ENCODE results near the gene MYOM3.

Gene MYOM3

GRCh38 chr1:24140741-24141181 lies 28.8 kb upstream of the MYOM3 start:
- WGBS, 2 donors (ENCODE audit: extremely low coverage in 2 of 2, insufficient read length in 2 of 2, insufficient replicate concordance in 1 of 2) = no CpG with 5 or more reads among the region's 17 CpGs
- H3K27me3 ChIP-seq (ENCODE audit: control insufficient read depth in 3 of 3, insufficient read depth in 3 of 3, low read depth in 1 of 3, low read length in 3 of 3) = peaks cover 0 to 26% (median 0%) of the 10 kb centered on the region in 3 experiments

GRCh38 chr1:24139841-24140425 lies 28.0 kb upstream of the MYOM3 start:
- Histone ChIP-seq H3K9me3 (replicated peaks in 1 of 2; ENCODE audit: control insufficient read depth in 2 of 2, insufficient read depth in 1 of 2, low read depth in 1 of 2, low read length in 2 of 2) (no peaks in the 10 kb centered on the region), H2AK5ac (ENCODE audit: low read depth, low read length) (no peak overlapping the region), H3K27me3 (ENCODE audit: control insufficient read depth in 3 of 3, insufficient read depth in 3 of 3, low read depth in 1 of 3, low read length in 3 of 3) (peaks cover 0 to 26% (median 0%) of the 10 kb centered on the region in 3 experiments), H3K4ac (ENCODE audit: low read length) (no peak overlapping the region), H3K9ac (ENCODE audit: low read depth, low read length, poor library complexity) (no peak overlapping the region), H3K27ac (replicated peaks; ENCODE audit: low read length) (no peak overlapping the region), H4K8ac (ENCODE audit: low read depth, low read length) (no peak overlapping the region), H3K4me1 (ENCODE audit: control insufficient read depth in 2 of 2, insufficient read depth in 1 of 2, low read depth in 1 of 2, low read length in 2 of 2) (peaks cover 0 to 1% of the 10 kb centered on the region in 2 donors), H3K14ac (ENCODE audit: low read length) (no peak overlapping the region), H3K36me3 (replicated peaks in 1 of 2; ENCODE audit: control insufficient read depth in 2 of 2, insufficient read depth in 2 of 2, low read length in 2 of 2) (no peaks in the 10 kb centered on the region), H3K18ac (ENCODE audit: low read length) (no peak overlapping the region), H2BK12ac (ENCODE audit: low read length) (no peak overlapping the region), H3K4me2 (ENCODE audit: insufficient read depth, low read length, poor library complexity, severe bottlenecking) (no peak overlapping the region), H2BK15ac (ENCODE audit: low read length) (no peak overlapping the region), H2BK5ac (ENCODE audit: low read length) (no peak overlapping the region), H4K91ac (ENCODE audit: low read depth, low read length, poor library complexity) (no peak overlapping the region), H2AFZ (ENCODE audit: low read length) (no peak overlapping the region), H3K4me3 (ENCODE audit: low read length in 2 of 2) (no peak overlapping the region), H3K23ac (ENCODE audit: low read depth, low read length, poor library complexity) (no peak overlapping the region), H3K79me1 (ENCODE audit: low read depth, low read length) (no peaks in the 10 kb centered on the region), H2BK120ac (ENCODE audit: low read depth, low read length) (no peak overlapping the region)
- no CpG with 5 or more reads among the region's 11 CpGs for WGBS, 2 donors (ENCODE audit: extremely low coverage in 2 of 2, insufficient read length in 2 of 2, insufficient replicate concordance in 1 of 2)
- DNase-seq (ENCODE audit: low spot score) = no peak

More at GRCh38 chr1:24140741-24141181, 28.8 kb upstream of the MYOM3 start:
- H3K14ac ChIP-seq (ENCODE audit: low read length) = no peak overlapping the region
- no peak overlapping the region for H3K27ac ChIP-seq (replicated peaks; ENCODE audit: low read length)
- no peak overlapping the region for H2AK5ac ChIP-seq (ENCODE audit: low read depth, low read length)
- H3K79me1 ChIP-seq (ENCODE audit: low read depth, low read length) = no peaks in the 10 kb centered on the region
- H4K8ac ChIP-seq (ENCODE audit: low read depth, low read length) = no peak overlapping the region
- no peaks in the 10 kb centered on the region for H3K9me3 ChIP-seq (replicated peaks in 1 of 2; ENCODE audit: control insufficient read depth in 2 of 2, insufficient read depth in 1 of 2, low read depth in 1 of 2, low read length in 2 of 2)
- H4K91ac ChIP-seq (ENCODE audit: low read depth, low read length, poor library complexity) = no peak overlapping the region
- peaks cover 0 to 1% of the 10 kb centered on the region in 2 donors for H3K4me1 ChIP-seq (ENCODE audit: control insufficient read depth in 2 of 2, insufficient read depth in 1 of 2, low read depth in 1 of 2, low read length in 2 of 2)
- peak overlapping the region; percentile 28 for H3K23ac ChIP-seq (ENCODE audit: low read depth, low read length, poor library complexity)
- peak overlapping the region in 1 of 2 donors; percentile 26 for H3K4me3 ChIP-seq (ENCODE audit: low read length in 2 of 2)
- H2AFZ ChIP-seq (ENCODE audit: low read length) = no peak overlapping the region
- H3K4me2 ChIP-seq (ENCODE audit: insufficient read depth, low read length, poor library complexity, severe bottlenecking) = no peak overlapping the region
- no peaks in the 10 kb centered on the region for H3K36me3 ChIP-seq (replicated peaks in 1 of 2; ENCODE audit: control insufficient read depth in 2 of 2, insufficient read depth in 2 of 2, low read length in 2 of 2)
- no peak overlapping the region for H2BK120ac ChIP-seq (ENCODE audit: low read depth, low read length)
- no peak overlapping the region for H2BK5ac ChIP-seq (ENCODE audit: low read length)
- H2BK12ac ChIP-seq (ENCODE audit: low read length) = no peak overlapping the region
- no peak overlapping the region for H3K18ac ChIP-seq (ENCODE audit: low read length)
- H2BK15ac ChIP-seq (ENCODE audit: low read length) = no peak overlapping the region
- H3K9ac ChIP-seq (ENCODE audit: low read depth, low read length, poor library complexity) = no peak overlapping the region
- H3K4ac ChIP-seq (ENCODE audit: low read length) = no peak overlapping the region
- DNase-seq (ENCODE audit: low spot score) = no peak

GRCh38 chr1:24139222-24139489 lies 27.2 kb upstream of the MYOM3 start:
- H3K18ac ChIP-seq (ENCODE audit: low read length) = no peak overlapping the region
- no peak overlapping the region for H2AFZ ChIP-seq (ENCODE audit: low read length)
- no peak overlapping the region for H2BK120ac ChIP-seq (ENCODE audit: low read depth, low read length)
- peaks cover 0 to 1% of the 10 kb centered on the region in 2 donors for H3K4me1 ChIP-seq (ENCODE audit: control insufficient read depth in 2 of 2, insufficient read depth in 1 of 2, low read depth in 1 of 2, low read length in 2 of 2)
- no peak overlapping the region for H2BK12ac ChIP-seq (ENCODE audit: low read length)
- no peak overlapping the region for H3K4ac ChIP-seq (ENCODE audit: low read length)
- no peak overlapping the region for H2BK5ac ChIP-seq (ENCODE audit: low read length)
- no peaks in the 10 kb centered on the region for H3K9me3 ChIP-seq (replicated peaks in 1 of 2; ENCODE audit: control insufficient read depth in 2 of 2, insufficient read depth in 1 of 2, low read depth in 1 of 2, low read length in 2 of 2)
- H3K4me2 ChIP-seq (ENCODE audit: insufficient read depth, low read length, poor library complexity, severe bottlenecking) = no peak overlapping the region
- no peak overlapping the region for H3K14ac ChIP-seq (ENCODE audit: low read length)
- H2BK15ac ChIP-seq (ENCODE audit: low read length) = no peak overlapping the region
- no peak overlapping the region for H3K9ac ChIP-seq (ENCODE audit: low read depth, low read length, poor library complexity)
- H3K36me3 ChIP-seq (replicated peaks in 1 of 2; ENCODE audit: control insufficient read depth in 2 of 2, insufficient read depth in 2 of 2, low read length in 2 of 2) = no peaks in the 10 kb centered on the region
- no peaks in the 10 kb centered on the region for H3K79me1 ChIP-seq (ENCODE audit: low read depth, low read length)
- no peak overlapping the region for H4K8ac ChIP-seq (ENCODE audit: low read depth, low read length)
- no peak overlapping the region for H3K23ac ChIP-seq (ENCODE audit: low read depth, low read length, poor library complexity)
- no peak overlapping the region for H4K91ac ChIP-seq (ENCODE audit: low read depth, low read length, poor library complexity)
- no CpG with 5 or more reads among the region's 2 CpGs for WGBS, 2 donors (ENCODE audit: extremely low coverage in 2 of 2, insufficient read length in 2 of 2, insufficient replicate concordance in 1 of 2)
- H2AK5ac ChIP-seq (ENCODE audit: low read depth, low read length) = no peak overlapping the region
- no peak overlapping the region for H3K27ac ChIP-seq (replicated peaks; ENCODE audit: low read length)
- no peak overlapping the region for H3K4me3 ChIP-seq (ENCODE audit: low read length in 2 of 2)
- DNase-seq (ENCODE audit: low spot score) = no peak
- peaks cover 0 to 21% (median 0%) of the 10 kb centered on the region in 3 experiments for H3K27me3 ChIP-seq (ENCODE audit: control insufficient read depth in 3 of 3, insufficient read depth in 3 of 3, low read depth in 1 of 3, low read length in 3 of 3)

GRCh38 chr1:24138476-24139221 lies 26.7 kb upstream of the MYOM3 start:
- Histone ChIP-seq H2BK15ac (ENCODE audit: low read length) (no peak overlapping the region), H3K36me3 (replicated peaks in 1 of 2; ENCODE audit: control insufficient read depth in 2 of 2, insufficient read depth in 2 of 2, low read length in 2 of 2) (no peaks in the 10 kb centered on the region), H3K4me1 (ENCODE audit: control insufficient read depth in 2 of 2, insufficient read depth in 1 of 2, low read depth in 1 of 2, low read length in 2 of 2) (peaks cover 0 to 1% of the 10 kb centered on the region in 2 donors), H3K9ac (ENCODE audit: low read depth, low read length, poor library complexity) (no peak overlapping the region), H2AFZ (ENCODE audit: low read length) (no peak overlapping the region), H2BK12ac (ENCODE audit: low read length) (no peak overlapping the region), H3K14ac (ENCODE audit: low read length) (no peak overlapping the region), H3K27ac (replicated peaks; ENCODE audit: low read length) (no peak overlapping the region), H3K9me3 (replicated peaks in 1 of 2; ENCODE audit: control insufficient read depth in 2 of 2, insufficient read depth in 1 of 2, low read depth in 1 of 2, low read length in 2 of 2) (no peaks in the 10 kb centered on the region), H3K4me2 (ENCODE audit: insufficient read depth, low read length, poor library complexity, severe bottlenecking) (no peak overlapping the region), H3K23ac (ENCODE audit: low read depth, low read length, poor library complexity) (no peak overlapping the region), H3K4me3 (ENCODE audit: low read length in 2 of 2) (no peak overlapping the region), H2BK120ac (ENCODE audit: low read depth, low read length) (no peak overlapping the region), H3K4ac (ENCODE audit: low read length) (no peak overlapping the region), H4K8ac (ENCODE audit: low read depth, low read length) (no peak overlapping the region), H4K91ac (ENCODE audit: low read depth, low read length, poor library complexity) (no peak overlapping the region), H2BK5ac (ENCODE audit: low read length) (no peak overlapping the region), H3K18ac (ENCODE audit: low read length) (no peak overlapping the region), H3K79me1 (ENCODE audit: low read depth, low read length) (no peaks in the 10 kb centered on the region), H3K27me3 (ENCODE audit: control insufficient read depth in 3 of 3, insufficient read depth in 3 of 3, low read depth in 1 of 3, low read length in 3 of 3) (peaks cover 0 to 16% (median 0%) of the 10 kb centered on the region in 3 experiments), H2AK5ac (ENCODE audit: low read depth, low read length) (no peak overlapping the region)
- WGBS, 2 donors (ENCODE audit: extremely low coverage in 2 of 2, insufficient read length in 2 of 2, insufficient replicate concordance in 1 of 2) = no CpG with 5 or more reads among the region's 13 CpGs
- no peak for DNase-seq (ENCODE audit: low spot score)

All from neuronal stem cell (in vitro differentiated cells).